Skeletal muscle cell (primary cell): ENCODE measurements around the gene CYTH1.

ENCODE experiments used
- DNase-seq: peaks from one replicate; pipeline ENCODE4 v3.0.0-alpha.2; 2010; ENCODE audit warnings: low read depth
- H3K4me3 ChIP-seq: 2 replicates; pipeline ENCODE4 v1.5.1; 2011; ENCODE audit warnings: low read depth, mild to moderate bottlenecking, control low read depth, low read length, moderate library complexity

The CYTH1 gene

DNA sequence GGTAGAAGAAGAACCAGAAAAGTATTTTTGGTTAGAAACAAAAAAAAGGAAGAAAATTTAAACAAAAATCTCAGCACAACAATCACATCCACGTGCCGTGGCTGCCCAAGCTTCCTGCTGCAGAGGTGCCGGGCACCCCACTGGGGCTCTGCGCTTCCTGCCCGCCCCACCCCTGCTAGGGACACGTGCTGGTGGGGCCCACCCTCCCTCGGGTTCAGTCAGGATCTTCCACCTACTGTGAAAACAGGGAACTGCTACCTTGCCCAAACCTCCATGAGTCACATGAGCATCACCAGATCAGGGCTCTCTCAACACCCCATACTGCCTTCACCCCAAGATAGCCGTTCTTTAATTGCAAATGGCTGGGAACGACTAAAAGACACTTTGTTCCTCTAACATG lies 24.4 kb upstream of the CYTH1 start:
- no peak for DNase-seq
- no peak overlapping the region for H3K4me3 ChIP-seq

DNA sequence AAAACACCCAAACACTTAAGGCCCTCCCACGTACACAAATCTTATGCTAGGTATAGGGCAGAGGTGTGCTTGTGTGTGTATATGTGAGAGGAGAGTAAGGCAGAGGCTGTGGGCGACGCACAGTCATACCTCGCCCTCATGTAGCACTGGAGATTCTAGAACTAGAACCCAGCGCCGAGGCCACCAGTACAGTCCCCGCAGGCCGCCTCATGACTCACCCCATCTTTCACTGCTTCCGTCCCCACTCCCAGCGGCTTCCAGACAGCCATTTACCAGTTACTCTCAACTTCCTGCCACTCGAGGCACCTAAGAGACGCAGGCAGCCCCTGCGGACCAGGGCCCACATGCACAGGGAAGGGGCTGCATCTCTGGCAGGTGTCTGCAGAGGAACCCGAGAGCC lies 23.2 kb upstream of the CYTH1 start:
- DNase-seq = no peak
- H3K4me3 ChIP-seq = no peak overlapping the region

DNA sequence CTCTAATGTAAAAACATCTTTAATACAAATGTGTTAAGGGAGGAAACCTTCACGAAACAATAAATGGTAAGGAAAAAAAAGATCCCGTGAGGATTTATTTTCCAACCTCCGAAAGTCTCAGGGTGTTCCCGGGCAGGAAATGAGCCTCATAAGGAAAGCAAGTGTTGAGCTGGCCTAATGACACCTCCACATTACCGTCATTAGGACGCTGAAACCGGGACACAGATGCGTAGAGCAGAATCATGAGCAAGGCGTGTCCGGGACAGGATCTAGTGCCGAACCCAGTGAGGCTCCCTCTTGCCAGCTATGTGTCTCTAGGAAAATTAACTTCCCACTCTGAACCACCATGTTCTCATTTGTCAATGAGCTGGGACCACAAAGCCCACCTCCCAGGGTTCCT lies 22.7 kb upstream of the CYTH1 start:
- DNase-seq = no peak
- no peak overlapping the region for H3K4me3 ChIP-seq

DNA sequence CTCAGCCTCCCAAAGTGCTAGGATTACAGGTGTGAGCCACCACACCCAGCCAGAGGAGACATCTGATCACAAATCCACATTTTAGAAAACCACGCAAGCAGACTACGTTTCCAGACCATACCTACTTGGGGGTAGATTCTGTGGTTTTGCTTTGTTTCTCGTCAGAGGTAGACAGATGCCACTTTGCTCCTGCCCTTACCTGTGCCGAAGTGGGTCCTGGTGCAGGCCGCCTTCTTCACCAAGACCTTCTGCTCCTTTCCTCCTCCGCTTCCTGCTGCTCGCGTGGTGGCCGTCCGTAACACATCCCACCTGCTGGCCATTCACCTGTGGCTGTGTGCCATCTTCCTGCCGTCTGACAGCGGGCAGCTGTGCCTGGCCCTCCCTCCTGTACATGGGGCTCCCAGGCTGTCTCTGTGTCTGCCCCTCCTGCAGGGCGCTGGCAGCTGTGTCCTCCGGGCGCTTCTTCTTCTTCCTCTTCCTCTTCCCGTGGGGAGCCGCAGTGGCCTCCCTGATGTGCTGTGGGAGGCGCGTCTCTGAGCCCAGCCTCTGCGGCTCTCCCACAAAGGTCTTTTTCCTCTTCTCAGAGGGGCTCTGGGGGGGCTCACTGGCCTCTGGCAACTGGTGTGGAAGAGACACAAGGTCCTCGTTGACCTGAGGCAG lies 21.2 kb upstream of the CYTH1 start:
- DNase-seq = no peak
- H3K4me3 ChIP-seq = no peak overlapping the region

DNA sequence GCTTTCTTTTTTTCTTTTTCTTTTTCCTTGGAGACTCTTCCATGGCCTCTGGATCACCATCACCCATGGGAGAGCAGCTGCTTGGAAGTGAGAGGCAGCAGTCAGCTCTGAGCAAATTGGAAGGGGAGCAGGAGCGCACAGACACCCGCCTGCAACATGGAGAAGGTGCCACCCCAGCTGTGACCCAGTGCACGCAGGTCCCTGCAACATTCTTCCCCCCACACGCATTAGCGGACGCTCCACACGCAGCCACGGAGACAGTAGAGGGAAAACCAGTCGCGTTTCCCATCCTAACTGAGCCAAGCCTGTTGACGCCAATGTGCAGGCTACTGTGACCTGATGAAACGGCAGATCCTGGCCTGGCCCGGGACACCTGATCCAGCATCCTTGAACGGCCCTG lies 20.4 kb upstream of the CYTH1 start:
- H3K4me3 ChIP-seq = no peak overlapping the region
- no peak for DNase-seq

DNA sequence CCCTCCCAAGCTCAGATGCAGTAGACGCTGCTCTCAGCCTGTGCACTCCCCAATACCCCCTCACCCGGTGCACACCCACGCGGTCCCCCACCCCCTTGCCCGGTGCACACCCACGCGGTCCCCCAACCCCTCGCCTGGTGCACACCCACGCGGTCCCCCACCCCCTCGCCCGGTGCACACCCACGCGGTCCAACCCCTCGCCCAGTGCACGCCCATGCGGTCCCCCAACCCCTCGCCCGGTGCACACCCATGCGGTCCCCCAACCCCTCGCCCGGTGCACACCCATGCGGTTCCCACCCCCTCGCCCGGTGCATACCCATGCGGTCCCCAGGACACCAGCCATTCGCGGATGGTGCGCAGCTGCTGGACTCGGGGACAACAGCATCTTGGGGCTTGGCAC lies 19.9 kb upstream of the CYTH1 start:
- no peak overlapping the region for H3K4me3 ChIP-seq
- no peak for DNase-seq

DNA sequence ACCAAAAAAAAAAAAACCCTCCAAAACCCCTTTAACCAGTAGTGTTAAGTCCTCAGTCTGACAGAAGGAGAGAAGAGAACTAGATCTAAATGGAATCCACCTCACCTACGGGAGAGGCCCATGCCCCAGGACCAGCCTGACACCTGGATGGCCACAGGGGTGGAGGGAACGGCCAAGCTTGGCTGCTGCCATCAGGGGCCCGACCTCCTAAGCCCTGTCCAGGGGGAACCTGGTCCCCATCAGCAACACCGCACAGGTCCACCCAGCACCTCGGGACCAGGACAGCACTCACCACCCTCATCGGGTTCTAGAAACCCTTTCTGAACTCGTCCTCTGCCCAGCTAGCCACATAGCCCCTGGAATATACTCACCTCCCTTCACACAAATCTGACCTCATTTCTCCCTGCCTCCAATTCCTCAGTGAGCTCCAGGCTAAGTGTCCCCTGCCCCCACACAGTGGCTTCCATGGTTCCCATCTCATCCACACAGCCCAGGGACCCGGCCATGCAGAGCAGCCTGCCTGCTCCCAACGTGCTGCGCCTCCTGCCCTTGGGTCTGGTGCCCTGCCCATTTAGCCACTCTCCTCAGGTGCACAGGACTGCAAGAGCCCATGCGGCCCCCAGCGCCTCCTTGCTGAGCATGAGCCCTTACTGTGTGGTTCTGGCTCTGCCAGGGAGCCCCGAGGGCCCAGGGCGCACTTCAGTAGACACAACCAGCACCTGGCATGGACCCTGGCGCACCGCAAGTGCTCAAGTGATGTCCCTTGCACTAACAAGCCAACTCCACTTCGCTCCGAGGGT lies 18.3 kb upstream of the CYTH1 start:
- H3K4me3 ChIP-seq = no peak overlapping the region
- no peak for DNase-seq

DNA sequence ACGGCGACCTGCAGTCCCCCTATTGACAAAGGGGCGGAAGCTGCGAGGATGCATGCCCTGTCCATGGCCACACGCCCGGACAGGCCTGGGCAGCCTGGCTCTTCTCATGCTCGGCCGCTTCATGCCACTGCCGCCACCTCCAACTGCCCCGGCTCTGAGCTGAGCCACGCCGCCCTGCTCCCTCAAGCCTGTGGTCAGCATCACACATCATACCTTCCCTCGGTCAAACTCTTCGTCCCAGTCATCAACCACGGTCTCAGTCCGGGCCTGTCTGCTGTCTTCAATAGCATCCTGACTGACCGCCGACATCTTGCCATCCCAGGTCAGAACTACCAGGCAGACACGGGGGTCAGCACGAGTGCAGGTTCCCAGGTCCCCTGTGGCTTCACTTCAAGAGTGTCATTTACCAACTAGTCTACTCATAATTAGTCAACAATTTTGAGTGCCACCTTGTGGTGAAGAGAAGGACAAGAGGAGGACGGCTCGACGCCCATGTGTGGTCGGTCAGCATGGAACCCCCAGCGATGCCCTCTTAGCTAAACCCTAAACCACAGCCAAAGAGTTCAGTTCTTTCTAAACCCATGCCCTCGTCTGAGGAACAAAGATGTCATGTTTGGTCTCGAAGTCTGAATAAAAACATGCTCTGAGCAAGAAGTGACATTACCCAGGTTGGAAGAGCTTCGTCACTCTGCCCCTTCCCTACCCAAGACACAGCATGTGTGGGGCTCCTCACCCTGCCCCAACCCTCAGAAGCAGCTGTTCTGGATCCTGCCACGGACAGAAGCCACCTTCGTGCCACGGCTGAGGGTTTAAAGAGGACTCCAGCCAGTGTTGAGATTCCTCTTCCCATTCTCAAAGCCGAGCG lies 16.9 kb upstream of the CYTH1 start:
- H3K4me3 ChIP-seq = no peak overlapping the region
- DNase-seq = no peak

DNA sequence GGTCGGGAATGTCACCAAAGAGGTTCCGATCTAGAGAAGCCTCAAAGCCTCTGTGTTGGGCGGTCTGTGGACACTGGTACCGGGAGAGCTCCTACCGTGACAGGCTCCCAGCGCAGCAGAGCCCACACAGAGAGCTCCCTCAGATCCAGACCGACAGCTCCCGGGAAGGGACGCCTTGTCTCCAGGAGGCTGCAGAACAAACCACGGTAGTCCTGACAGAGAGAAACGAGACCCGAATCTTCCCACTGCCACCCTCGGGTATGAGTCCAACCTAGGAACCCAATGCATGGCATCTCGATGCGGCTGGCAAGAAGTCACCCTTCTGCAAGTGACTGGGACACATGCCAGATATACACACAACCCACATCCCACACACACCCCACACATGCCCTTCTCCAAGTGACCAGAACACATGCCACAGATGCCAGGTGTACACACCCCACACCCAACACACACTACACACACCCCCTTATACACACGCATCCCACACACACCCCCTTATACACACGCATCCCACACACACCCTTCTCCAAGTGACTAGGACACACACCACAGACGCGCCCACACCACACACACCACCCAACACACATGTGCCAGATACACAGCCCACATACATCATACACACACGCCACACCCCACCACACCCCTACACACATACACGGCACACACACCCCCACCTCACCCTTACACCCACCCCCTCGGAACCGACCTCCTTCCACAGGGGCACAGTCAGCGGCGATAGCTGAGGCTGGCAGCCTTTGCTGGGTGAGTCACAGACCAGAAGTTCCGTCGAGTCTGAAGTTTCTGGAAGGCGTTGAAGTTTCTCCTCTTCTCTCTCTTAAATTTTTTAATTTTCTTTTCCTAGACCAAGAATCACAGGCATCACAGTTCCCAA lies 15.9 kb upstream of the CYTH1 start:
- no peak overlapping the region for H3K4me3 ChIP-seq
- DNase-seq = no peak

DNA sequence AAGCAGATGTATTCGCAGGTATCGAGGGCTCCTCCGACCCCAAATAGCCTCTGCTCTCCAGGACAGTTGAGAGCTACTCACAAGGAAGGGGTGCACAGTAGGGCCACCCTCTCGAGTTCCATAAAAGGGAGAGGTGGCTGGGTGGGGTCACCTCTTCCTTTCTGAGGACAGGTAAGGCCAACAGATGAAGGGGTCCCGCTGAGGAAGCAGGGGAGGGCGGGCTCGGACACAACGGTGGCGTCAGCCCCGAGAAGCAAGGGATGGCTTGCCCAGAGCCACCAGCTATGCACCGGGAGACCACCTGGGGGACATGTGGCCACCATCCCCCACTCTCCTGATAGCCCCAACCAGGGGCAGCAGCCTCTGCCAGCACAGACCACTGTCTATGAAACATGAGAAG lies 15.1 kb upstream of the CYTH1 start:
- no peak for DNase-seq
- no peak overlapping the region for H3K4me3 ChIP-seq

DNA sequence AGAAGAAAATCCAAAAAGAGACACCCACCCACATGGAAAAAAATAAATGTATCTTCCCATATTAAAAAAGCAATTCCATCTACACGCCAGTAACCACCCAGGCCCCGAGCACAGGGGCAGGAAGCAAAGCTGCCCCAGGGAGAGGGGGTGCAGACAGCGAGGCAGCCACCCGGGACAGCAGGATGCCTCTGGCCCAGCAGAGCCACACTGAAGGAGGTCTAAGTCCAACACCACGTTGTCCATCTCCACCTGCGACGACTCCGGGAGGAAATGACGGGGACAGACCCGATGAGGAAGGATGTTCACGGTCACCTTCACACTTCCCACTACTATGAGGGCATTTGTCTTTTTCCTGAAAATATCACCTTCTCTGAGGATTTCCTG lies 14.4 kb upstream of the CYTH1 start:
- no peak for DNase-seq
- H3K4me3 ChIP-seq = no peak overlapping the region

DNA sequence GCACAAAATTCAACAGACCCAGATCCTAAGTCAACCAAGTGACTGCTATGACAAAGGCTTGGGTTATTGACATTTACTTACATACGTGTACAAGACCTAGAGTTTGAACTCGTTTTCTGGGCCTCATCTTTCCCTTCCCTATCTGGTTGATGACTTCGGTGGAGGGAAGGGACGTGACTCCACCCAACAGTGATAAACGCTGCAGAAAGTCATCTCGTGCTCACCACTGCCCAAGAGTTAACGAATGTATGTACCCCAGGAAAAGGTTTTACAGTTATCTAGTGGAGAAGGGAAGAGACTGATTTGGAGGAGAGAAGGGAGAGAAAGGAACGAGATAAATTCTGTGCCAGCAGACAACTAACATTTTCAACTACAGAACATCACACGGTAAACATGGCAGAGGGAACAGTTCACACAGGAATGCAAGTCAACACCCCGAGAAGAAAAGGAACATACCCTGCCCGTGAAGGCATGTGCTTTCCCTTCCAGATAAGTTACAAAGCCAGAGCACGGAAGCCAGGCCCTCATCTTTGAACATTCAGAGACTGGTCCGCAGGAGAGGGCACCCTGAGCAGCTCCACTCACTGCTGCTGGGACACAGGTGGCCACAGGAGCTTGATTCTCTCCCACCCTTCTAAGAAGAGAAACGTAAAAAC lies 13.9 kb upstream of the CYTH1 start:
- no peak for DNase-seq

DNA sequence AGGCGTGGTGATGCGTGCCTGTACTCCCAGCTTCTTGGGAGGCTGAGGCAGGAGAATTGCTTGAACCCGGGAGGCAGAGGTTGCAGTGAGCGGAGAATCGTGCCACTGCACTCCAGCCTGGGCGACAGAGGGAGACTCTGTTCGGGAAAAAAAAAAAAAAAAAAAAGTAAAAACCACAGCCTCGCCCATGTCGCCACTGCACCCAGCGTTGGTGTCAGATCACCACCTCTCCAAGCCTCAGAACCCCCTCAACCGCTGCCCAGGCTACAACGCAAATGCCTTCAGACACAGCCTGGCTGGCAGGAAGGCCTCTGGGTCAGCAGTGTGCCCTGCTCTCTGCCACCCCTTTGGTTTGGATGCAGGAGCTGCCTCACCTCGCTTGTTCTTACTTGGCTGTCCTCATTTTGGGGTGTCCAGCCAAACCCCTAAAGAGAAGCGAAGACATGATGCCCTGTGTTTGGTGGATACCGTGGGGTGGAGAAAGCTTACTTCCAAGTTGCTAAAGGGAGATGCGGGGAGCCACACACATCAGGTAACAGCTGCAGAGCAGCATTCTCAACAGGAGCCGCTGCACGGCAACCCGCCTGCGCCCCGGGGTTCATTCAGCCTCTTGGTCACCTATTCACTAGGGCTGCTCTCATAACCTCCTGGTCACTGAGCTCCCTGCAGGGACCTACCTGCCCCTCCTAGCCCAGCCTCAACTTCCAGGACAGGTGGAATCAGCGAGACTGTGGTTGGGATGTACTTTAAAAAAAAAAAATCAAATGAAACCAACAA lies 13.0 kb upstream of the CYTH1 start:
- DNase-seq = no peak
- no peak overlapping the region for H3K4me3 ChIP-seq

More for the DNA sequence above, 13.9 kb upstream of the CYTH1 start:
- H3K4me3 ChIP-seq = no peak overlapping the region

DNA sequence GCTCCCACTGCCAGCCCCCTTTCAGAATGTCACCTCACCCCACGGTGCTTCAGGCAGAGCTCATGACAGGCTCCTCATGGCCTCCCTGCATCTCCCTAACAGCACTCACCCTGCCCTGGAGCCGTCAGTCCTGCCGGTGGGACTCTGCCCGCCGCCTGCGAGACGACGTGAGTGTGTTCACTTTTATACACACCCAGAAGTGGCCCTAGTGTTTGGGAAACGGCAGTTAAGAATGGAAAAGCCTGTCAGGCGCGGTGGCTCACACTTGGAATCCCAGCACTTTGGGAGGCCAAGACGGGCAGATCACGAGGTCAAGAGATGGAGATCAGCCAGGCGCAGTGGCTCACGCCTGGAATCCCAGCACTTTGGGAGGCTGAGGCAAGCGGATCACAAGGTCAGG lies 12.3 kb upstream of the CYTH1 start:
- H3K4me3 ChIP-seq = no peak overlapping the region
- DNase-seq = no peak

DNA sequence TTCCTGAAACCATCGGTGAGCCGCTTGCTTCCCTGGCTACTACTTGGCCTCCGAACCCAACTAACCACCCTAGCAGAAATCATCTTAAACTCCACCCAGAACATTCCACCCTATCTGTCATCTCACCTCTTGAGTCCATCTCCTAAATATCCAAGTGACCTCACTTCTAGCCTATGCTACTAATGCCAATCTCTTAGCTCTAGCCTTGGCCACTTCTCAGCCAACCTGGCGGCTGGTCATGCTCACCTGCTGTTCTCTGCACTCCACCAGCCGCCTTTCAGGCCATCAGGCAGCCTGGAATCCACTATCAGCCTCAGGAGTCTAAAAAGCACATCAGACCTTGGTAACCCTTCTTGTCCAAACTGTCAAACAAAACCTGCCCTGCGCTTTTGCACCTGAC lies 11.9 kb upstream of the CYTH1 start:
- no peak overlapping the region for H3K4me3 ChIP-seq

DNA sequence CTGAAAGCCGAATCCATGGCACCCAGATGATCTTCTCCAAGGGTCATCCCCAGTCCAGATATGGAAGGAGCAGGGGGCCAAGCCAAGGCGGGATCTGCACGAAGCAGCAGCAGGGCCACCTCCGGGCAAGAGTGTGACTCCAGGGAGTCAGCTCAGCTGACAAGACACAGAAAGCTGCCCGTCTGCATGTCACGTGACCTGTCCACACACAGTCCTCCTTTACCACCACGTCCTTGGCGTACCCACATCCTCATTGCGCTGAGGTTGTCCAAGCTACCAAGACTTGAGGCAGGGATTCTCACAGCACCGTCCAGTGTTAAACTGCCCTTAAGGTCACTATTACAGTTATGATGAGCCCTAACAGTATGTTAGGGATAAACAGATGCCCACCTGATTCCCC lies 11.3 kb upstream of the CYTH1 start:
- no peak for DNase-seq
- no peak overlapping the region for H3K4me3 ChIP-seq

More for the DNA sequence above, 11.9 kb upstream of the CYTH1 start:
- DNase-seq = no peak

DNA sequence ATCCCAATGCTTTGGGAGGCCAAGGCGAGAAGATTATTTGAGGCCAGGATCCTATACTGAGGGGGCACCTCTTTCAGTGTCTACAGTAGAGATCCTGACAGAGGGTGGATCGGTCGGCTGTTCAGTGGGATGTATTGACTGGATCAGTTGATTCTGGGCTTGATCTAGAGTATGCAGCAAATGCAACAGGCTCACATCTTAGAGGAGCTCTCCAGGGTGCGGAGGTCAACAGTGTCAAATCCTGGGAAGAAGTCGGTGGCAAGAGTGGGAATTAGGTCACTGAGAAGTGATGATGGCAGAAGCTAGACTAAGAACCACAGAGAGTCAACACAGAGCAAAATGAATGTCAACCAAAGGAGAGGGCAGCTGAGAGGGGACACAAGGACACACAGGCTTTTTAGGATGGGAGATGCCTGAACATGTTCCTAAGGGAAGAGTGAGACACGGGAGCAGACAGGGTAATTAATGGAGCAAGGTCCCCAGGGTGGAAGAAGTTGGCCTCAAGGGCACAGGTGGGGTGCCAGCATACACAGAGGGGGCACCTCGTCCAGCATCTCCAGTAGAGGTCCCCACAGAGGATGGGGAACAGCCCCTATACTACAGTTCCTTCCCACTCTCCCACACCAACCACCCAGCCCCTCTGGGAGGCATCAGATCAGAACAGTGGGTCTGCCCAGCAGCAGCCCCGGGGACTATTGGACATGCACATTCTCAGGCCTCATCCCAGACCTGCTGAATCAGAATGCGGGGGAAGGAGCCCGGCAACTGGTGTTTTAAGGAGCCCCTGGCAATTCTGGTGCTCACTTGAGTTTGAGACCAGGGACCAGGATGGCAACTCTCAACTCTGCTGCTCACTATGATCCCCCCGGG lies 10.0 kb upstream of the CYTH1 start:
- no peak overlapping the region for H3K4me3 ChIP-seq
- DNase-seq = no peak
